Chondrocyte (in vitro differentiated cells): ENCODE measurements around the gene FAM180A. TPM values are rescaled to one million over a fixed set of nuclear protein-coding genes. Genes with fewer than 3 reads are reported as not detected.

Source experiments
- DNase-seq: peaks from one replicate; pipeline ENCODE4 v3.0.0; 2021; ENCODE audit warnings: mixed read lengths, low spot score
- H3K27ac Mint-ChIP-seq: one replicate; pipeline ENCODE4 v1.8.0; 2021; ENCODE audit warnings: mild to moderate bottlenecking, moderate library complexity, mixed read lengths; ENCODE audit not compliant: unreplicated experiment
- H3K27me3 Mint-ChIP-seq: 2 replicates; pipeline ENCODE4 v1.8.0; 2021; ENCODE audit warnings: low read depth, mixed read lengths
- H3K36me3 Mint-ChIP-seq: 2 replicates; pipeline ENCODE4 v1.8.0; 2021; ENCODE audit warnings: low read depth, mixed read lengths
- H3K4me1 Mint-ChIP-seq: 2 replicates; pipeline ENCODE4 v1.8.0; 2021; ENCODE audit warnings: low read depth, mild to moderate bottlenecking, mixed read lengths
- H3K4me3 Mint-ChIP-seq: one replicate; pipeline ENCODE4 v1.8.0; 2021; ENCODE audit warnings: mild to moderate bottlenecking, moderate library complexity, mixed read lengths; ENCODE audit not compliant: unreplicated experiment
- H3K9me3 Mint-ChIP-seq: 2 replicates; pipeline ENCODE4 v1.8.0; 2021; ENCODE audit warnings: low read depth, mixed read lengths
- CTCF ChIP-seq: fragments of 200-600 bp; sonication (generic); IDR thresholded peaks from 2 replicates; pipeline ENCODE4 v1.5.0; 2021; ENCODE audit warnings: antibody characterized with exemption, mild to moderate bottlenecking, moderate library complexity
- total RNA-seq: library from RNA; stranded (reverse); gene quantifications from 3 replicates; pipeline ENCODE4 v1.2.1, GENCODE V29; 2021

Gene FAM180A
- total RNA-seq, 1 donor from 2014 or later, result 0.27 TPM

- Mint-ChIP-seq H3K4me3 (no peak overlapping the region), H3K27ac (no peak overlapping the region), H3K36me3 (no peaks in the 10 kb centered on the region), H3K4me1 (peaks cover 24% of the 10 kb centered on the region), H3K27me3 (no peaks in the 10 kb centered on the region), H3K9me3 (no peaks in the 10 kb centered on the region)
- TF ChIP-seq CTCF, result no peak
- no peak for DNase-seq
These were observed 19.9 kb upstream of the FAM180A start for GRCh38 chr7:135768467-135768866.

DNA sequence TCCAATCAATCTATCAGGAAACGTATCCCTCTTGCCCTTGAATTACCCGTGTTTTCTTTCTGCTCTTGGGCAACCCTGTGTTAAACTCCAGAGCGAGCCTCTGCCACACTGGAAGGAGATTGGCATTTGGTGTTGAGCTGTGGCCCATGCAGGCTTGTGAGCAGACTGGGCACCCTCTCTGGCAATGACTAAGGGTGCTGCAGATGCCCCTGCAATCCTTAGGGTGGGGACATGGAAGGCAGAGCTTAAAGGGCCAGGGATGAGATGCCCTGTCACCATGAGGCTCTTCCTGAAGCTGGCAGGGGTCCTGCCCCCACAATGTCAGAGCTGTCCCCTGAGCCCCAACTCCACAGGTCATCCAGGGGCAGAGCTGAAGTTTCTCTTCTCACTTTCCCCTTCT lies 19.5 kb upstream of the FAM180A start:
- Mint-ChIP-seq H3K4me3 (no peak overlapping the region), H3K36me3 (no peaks in the 10 kb centered on the region), H3K27me3 (no peaks in the 10 kb centered on the region), H3K4me1 (peaks cover 27% of the 10 kb centered on the region), H3K9me3 (no peaks in the 10 kb centered on the region), H3K27ac (no peak overlapping the region)
- TF ChIP-seq CTCF, result no peak
- DNase-seq, result no peak

- no peaks in the 10 kb centered on the region for H3K36me3 Mint-ChIP-seq
- H3K4me1 Mint-ChIP-seq, result peaks cover 46% of the 10 kb centered on the region
- H3K9me3 Mint-ChIP-seq, result no peaks in the 10 kb centered on the region
- TF ChIP-seq CTCF, result no peak
- H3K4me3 Mint-ChIP-seq, result no peak overlapping the region
- no peaks in the 10 kb centered on the region for H3K27me3 Mint-ChIP-seq
- DNase-seq, result no peak
- H3K27ac Mint-ChIP-seq, result peak overlapping the region; percentile 22
These were observed 14.6 kb upstream of the FAM180A start for GRCh38 chr7:135763261-135763660.

DNA sequence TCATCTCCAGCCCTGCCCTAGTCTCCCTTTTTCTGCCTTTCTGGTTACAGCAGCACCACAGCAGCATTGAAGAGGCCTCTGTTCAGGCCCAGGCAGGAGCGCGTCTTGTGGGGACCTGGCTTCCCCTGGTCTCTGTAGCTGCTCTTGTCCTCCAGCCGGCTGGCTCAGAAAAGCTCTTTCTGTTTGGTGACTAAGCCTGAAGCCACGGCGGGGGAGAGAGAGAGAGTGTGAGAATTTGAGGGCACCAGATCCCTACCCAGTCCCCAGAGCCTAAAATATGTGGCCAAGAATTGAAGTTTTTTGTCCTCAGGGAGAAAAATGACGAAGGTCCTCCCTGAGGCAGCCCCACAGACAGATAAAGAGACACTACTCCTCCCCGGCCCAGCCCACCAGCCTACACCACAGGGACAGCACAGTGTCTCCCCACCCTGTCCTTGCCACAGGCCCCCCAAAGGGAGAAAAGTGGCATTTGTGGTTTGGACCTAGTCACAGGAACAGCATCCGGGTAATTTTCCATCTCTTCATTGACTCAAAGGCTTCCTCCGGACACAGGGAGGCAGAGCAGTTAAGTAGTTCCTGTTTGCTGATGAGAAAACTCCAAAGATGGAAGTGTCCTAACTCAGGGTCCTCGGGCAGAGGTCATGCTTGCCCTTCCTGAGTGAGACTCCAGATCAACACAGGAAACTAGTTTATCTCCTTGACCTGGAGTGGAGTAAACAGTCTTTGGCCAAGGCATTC lies 13.3 kb upstream of the FAM180A start:
- H3K9me3 Mint-ChIP-seq, result no peaks in the 10 kb centered on the region
- H3K4me1 Mint-ChIP-seq, result peaks cover 55% of the 10 kb centered on the region
- H3K36me3 Mint-ChIP-seq, result no peaks in the 10 kb centered on the region
- peak overlapping the region; percentile 97 for H3K27ac Mint-ChIP-seq
- DNase-seq, result no peak
- no peak for TF ChIP-seq CTCF
- H3K27me3 Mint-ChIP-seq, result no peaks in the 10 kb centered on the region
- no peak overlapping the region for H3K4me3 Mint-ChIP-seq

GRCh38 chr7:135759532-135759931 lies 10.9 kb upstream of the FAM180A start:
- H3K9me3 Mint-ChIP-seq, result no peaks in the 10 kb centered on the region
- no peak overlapping the region for H3K4me3 Mint-ChIP-seq
- H3K4me1 Mint-ChIP-seq, result peaks cover 55% of the 10 kb centered on the region
- no peaks in the 10 kb centered on the region for H3K27me3 Mint-ChIP-seq
- no peak for DNase-seq
- peak overlapping the region; percentile 95 for H3K27ac Mint-ChIP-seq
- no peak for TF ChIP-seq CTCF
- H3K36me3 Mint-ChIP-seq, result no peaks in the 10 kb centered on the region
